GM12873 (cell line): Measurements from ENCODE around the gene GPBP1.

Experiments used
- TF ChIP-seq, protein P1 (sequence below): IDR thresholded peaks from 2 replicates; pipeline ENCODE4 v1.5.1; 2012; ENCODE audit warnings: low read depth, mild to moderate bottlenecking, moderate library complexity, low read length, control low read depth; ENCODE audit not compliant: insufficient read depth; ENCODE audit errors: missing control alignments

Gene GPBP1

DNA sequence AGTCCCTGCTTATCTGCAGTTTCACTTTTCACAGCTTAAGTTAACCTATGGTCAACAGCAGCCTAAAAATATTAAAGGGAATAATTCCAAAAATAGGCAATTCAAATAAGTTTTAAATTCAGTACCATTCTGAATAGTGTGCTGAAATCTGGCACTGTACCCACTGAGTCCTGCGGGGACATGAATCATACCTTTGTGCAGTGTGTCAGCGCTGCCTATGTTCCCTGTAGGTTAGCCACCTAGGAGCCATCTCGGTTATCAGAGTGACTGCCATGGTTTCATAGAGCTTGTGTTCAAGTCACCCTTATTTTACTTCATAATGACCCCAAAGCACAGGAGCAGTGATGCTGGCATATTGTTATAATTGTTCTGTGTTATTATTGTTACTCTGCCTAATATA is 139.9 kb downstream of the GPBP1 start:
- TF ChIP-seq, protein P1, sequence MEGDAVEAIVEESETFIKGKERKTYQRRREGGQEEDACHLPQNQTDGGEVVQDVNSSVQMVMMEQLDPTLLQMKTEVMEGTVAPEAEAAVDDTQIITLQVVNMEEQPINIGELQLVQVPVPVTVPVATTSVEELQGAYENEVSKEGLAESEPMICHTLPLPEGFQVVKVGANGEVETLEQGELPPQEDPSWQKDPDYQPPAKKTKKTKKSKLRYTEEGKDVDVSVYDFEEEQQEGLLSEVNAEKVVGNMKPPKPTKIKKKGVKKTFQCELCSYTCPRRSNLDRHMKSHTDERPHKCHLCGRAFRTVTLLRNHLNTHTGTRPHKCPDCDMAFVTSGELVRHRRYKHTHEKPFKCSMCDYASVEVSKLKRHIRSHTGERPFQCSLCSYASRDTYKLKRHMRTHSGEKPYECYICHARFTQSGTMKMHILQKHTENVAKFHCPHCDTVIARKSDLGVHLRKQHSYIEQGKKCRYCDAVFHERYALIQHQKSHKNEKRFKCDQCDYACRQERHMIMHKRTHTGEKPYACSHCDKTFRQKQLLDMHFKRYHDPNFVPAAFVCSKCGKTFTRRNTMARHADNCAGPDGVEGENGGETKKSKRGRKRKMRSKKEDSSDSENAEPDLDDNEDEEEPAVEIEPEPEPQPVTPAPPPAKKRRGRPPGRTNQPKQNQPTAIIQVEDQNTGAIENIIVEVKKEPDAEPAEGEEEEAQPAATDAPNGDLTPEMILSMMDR = no peak
